ENCODE data around the gene BRD2. TPM values are rescaled to one million over a fixed set of nuclear protein-coding genes. Genes with fewer than 3 reads are reported as not detected.

Gene BRD2
- total RNA-seq, 1 donor from 2014 or later, result 331 TPM

DNA sequence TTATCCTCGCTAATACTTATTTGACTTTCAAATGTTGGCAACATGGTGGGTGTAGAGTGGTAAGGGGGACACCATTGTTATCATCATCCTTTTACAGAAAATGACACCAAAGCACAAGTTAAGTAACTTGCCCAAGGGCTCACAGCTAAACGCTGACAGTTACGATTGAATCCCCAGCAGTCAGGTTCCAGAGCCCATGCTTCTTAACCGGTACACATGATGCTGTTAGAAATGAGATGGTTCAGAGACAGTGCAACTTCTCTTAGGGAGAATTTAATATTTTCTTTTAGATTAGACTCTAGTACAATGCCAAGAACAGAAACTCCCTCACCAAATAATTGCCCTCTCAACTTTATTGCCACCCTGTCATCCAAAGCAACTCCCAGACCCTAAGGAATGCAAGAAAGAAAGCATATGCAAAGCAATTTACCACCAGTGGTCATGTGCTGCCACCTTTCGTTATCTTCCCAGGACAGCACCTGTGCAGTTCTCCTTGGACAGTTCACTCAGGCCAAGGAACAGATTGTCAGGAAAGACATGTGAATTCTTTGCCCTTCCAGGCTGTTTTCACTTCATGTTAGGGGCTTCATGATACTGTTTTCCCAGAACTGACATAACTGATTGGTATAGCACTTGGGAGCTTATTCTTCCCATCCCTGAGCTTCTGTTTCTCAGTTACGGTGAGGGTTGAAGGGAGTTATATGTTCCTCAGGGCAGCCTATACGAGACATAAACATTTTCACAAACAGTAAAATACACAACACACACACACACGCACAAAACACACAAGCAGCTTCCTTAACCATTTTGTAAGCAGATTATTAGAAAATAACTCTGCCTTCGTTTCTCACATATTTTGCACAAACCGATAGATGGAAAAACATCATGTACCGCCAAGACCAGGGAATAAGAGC, 20.6 kb upstream of the BRD2 start:
- intact Hi-C loops (cut with micrococcal nuclease), result no loop called here

DNA sequence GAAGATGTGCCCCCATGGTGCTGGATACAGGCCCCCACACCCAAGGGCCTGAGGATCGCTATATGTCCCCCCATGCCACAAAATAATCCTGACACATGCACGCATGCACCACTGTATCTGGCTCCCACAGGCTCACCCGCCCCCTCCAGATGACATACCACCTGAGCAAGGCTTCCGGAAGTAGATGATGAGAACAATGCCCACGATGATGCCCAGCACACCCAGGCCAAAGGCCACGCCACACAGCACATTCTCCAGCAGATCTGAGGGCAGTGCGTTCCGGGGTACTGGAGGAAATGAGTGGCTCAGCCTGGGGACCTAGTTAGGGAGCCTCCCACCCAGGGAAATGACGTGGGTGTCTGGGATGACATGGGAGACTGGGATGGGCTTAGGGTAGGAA, 19.3 kb upstream of the BRD2 start:
- intact Hi-C loops (cut with micrococcal nuclease), result no loop called here

GRCh38 chr6:32950010-32950409, 18.4 kb upstream of the BRD2 start:
- intact Hi-C loops (cut with micrococcal nuclease), result no loop called here

DNA sequence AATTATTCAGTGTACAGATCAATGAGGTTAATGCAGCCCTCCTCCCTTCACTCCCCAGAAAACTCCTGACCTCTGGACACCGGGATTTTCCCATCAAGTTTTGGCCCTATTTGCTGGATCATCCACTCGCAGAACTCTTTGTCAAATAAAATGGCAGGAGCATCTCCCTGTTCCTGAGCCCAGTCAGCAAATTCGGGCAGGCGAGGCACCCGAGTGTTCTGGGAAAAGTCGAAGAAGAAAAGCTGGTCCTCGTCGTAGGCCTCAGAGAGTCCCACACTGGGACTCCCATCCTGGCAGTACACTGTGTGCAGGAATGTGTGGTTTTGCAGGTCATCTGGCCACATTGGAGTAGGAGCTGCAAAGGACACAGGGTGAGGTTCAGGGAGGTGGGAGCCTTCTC, 17.9 kb upstream of the BRD2 start:
- intact Hi-C loops (cut with micrococcal nuclease), result no loop called here

- intact Hi-C loops (cut with micrococcal nuclease), result loop anchor here (1.0 to 2.0 kb wide), 5 partner anchors 12 to 58 kb away; partner anchors contain the start of gene HLA-DMB
Observed at GRCh38 chr6:32952817-32953739, 15.3 kb upstream of the BRD2 start, which contains the start of gene HLA-DMA. Gene HLA-DMA (minus strand): TSS chr6:32953097. CDS start chr6:32953036, 61 bp downstream.

DNA sequence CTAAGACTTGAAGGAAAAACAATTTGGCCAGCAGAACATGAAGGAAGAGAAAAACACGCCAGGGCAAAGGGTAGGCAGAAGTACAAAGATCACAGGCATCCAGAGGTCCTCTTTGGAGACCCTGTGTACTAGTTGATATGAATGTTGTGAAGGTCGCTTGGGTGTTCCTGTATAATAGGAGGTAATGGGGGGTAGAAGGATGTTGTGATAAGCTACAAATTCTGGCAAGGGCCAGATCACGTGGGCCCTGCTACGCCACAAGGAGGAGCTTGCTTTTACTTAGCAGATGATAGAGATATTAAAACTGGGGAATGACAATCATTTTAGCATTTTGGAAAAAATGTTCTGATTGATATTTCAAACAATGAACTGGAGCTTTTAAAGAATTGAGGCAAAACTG, 14.6 kb upstream of the BRD2 start:
- intact Hi-C loops (cut with micrococcal nuclease), result loop anchor here (1.0 to 2.0 kb wide), 4 partner anchors 12 to 59 kb away; partner anchors contain the start of gene HLA-DMB

- intact Hi-C loops (cut with micrococcal nuclease), result no loop called here
Observed at GRCh38 chr6:32954267-32954666, 14.1 kb upstream of the BRD2 start.

DNA sequence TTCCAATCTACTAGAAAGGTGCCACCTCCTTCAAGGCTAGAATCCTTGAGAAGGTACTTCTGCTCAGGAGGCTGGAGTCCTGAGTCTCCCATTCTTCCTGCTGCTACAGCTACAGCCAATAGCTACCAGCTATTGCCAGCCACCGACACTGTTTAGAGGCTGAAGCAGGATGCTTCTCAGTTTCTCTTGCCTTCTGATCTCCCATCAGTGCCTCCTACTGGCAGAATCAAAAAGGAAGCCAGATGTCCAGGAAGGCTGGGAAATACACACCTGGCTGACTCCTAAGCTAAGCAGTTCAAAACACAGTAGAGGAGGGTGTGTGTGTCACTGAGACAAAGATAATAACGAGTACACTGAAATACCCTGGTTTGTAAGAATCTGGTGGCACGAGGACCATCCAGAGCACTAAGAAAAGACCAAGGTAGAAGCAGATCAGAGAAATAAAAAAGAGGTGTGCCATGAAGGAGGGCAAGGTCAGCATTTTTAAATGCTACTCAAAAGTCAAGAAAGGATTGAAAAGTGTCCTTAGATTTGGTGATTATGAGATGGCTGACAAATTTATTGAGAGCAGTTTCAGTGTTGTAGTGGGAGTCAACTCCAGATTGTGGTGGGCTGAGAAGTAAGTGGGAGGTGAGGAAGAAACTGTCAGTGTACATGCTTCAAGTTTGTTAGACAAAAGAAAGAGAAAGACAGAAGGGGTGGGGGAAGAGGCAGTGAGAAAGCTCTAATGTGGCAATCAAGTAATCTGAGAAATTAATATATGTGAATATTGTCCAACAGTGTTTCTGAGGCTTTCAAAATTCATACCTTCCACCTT, 13.2 kb upstream of the BRD2 start:
- intact Hi-C loops (cut with micrococcal nuclease), result no loop called here

GRCh38 chr6:32956176-32956575, 12.2 kb upstream of the BRD2 start:
- intact Hi-C loops (cut with micrococcal nuclease), result no loop called here

- intact Hi-C loops (cut with micrococcal nuclease), result no loop called here
Observed at GRCh38 chr6:32960563-32960962, 7.8 kb upstream of the BRD2 start.

DNA sequence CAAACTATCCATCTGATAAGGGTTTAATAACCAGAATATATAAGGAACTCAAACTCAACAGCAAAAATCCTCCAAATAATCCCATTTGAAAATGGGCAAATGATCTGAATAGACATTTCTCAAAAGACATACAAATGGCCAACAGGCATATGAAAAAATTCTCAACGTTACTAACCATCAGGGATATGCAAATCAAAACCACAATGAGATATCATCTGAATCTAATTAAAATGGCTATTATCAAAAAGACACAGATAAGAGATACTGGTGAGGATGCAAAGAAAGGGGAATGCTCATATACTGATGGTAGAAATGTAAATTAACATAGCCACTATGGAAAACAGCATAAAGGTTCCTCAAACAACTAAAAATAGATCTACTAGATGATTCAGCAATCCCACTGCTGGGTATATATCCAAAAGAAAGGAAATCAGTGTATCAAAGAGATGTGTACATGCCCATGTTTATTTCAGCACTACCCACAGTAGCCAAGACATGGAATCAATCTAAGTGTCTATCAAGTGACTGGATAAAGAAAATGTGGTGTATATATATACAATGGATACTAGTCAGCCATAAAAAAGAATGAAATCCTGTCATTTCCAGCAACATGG, 6.1 kb upstream of the BRD2 start:
- intact Hi-C loops (cut with micrococcal nuclease), result no loop called here

GRCh38 chr6:32963866-32964265, 4.5 kb upstream of the BRD2 start:
- intact Hi-C loops (cut with micrococcal nuclease), result no loop called here

DNA sequence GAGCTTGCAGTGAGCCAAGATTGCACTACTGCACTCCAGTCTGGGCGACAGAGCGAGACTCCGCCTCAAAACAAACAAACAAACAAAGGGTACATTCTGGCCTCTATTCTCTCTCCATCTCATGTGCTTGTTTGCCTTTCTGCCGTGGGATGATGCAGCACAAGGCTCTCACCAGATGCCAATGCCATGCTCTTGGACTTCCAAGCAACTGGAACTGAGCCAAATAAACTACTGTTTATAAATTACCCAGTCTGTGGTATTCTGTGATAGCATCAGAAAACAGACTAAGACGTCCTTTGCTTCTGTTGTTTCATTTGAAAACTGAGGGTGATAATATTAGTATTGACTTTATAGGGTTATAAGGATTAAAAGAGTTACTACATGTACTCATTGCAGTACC, 3.6 kb upstream of the BRD2 start:
- intact Hi-C loops (cut with micrococcal nuclease), result loop anchor here (5.0 kb wide), 2 partner anchors 32 to 1467 kb away; partner anchors contain the start of gene MICB

- intact Hi-C loops (cut with micrococcal nuclease), result loop anchor here (1.0 to 5.0 kb wide), 5 partner anchors 14 to 1470 kb away; partner anchors contain the start of genes HLA-DMA, HLA-DMB, MICB and RXRB
Observed at GRCh38 chr6:32967151-32968091, 973 bp upstream of the BRD2 start.

DNA sequence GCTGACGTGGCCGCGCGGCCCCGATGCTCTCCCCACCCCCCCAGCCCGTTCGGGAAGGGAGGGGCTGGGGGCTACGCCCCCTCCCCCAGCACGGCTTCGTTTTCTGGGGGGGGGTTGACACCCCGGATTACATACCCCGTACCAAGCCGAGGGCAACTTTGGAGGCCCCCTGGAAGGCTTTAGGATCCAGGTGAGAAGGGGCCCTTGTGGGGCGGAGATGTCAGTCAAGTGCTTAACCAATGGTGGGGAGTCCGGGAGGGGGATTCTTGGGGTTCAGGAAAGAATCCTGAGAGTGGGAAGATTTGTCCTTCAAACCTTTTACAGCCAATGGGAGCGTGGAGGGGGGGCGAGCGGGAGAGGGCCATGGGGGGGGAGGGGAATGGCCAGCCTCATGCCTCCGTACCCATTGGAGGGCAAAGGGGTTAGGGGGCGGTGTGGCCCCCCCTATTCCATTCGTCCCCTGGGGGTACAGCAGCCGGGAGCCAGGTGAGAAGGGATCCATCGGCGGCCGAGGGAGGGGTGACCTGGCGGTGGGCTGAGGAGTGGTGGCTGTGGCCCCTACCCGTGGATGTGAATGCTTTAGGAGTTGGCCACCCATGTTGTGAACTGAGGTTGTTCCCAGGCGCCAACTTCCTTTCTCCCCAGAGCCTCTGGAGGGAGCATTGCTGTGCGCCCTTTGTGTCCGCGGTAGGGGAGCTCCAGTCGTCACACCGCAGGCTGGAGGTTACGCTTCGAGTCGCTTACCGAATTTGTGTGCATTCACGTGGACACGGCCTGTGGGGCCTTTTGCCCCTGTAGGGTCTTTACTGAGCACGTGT, 682 bp downstream of the BRD2 start:
- intact Hi-C loops (cut with micrococcal nuclease), result loop anchor here (1.0 to 5.0 kb wide), 3 partner anchors 37 to 1472 kb away; partner anchors contain the start of genes MICB, RXRB and SLC39A7

GRCh38 chr6:32969685-32970412, 1.5 kb downstream of the BRD2 start:
- intact Hi-C loops (cut with micrococcal nuclease), result loop anchor here (5.0 kb wide), 7 partner anchors 38 to 1473 kb away; partner anchors contain the start of genes AGPAT1, CLIC1, MICB and PHF1
